OCI-LY7 (cell line): ENCODE data around the gene TAP1. TPM values are rescaled to one million over a fixed set of nuclear protein-coding genes. Genes with fewer than 3 reads are reported as not detected.

Experiments used
- BruUV-seq: library from RNA; stranded (reverse); fragments of 400-500 nt; replicated peaks from 2 replicates; lab custom pipeline; 2021; lab: Mats Ljungman, UMichigan
- CTCF ChIA-PET: fragments of 300-600 bp; sonication (Branson Sonifier 250); formaldehyde crosslinking; loops from one replicate; lab custom pipeline; 2022; ENCODE audit warnings: antibody characterized with exemption; ENCODE audit not compliant: unreplicated experiment; lab: Charles Lee
- POLR2A ChIA-PET: fragments of 300-600 bp; sonication (Branson Sonifier 250); formaldehyde crosslinking; loops from one replicate; lab custom pipeline; 2022; ENCODE audit warnings: antibody characterized with exemption; lab: Charles Lee
- DNase-seq: peaks from one replicate; pipeline ENCODE4 v3.0.0-alpha.2; 2015; ENCODE audit warnings: low spot score
- H2AFZ ChIP-seq: fragments of 200-600 bp; sonication (generic), shearing (Covaris generic); 2 replicates; pipeline ENCODE4 v1.6.1; 2014; ENCODE audit warnings: mild to moderate bottlenecking, antibody characterized with exemption, low read length, moderate library complexity
- H3K27ac ChIP-seq: fragments of 200-600 bp; sonication (generic); 2 replicates; pipeline ENCODE4 v1.5.1; 2014; ENCODE audit warnings: mixed run types, low read depth, mild to moderate bottlenecking, moderate library complexity, low read length, inconsistent platforms; ENCODE audit not compliant: poor library complexity, severe bottlenecking
- H3K36me3 ChIP-seq: fragments of 200-600 bp; sonication (generic); 2 replicates; pipeline ENCODE4 v1.6.1; 2014; ENCODE audit warnings: mild to moderate bottlenecking, antibody characterized with exemption, low read length, moderate library complexity, mixed read lengths; ENCODE audit not compliant: insufficient read depth
- H3K4me1 ChIP-seq: fragments of 200-600 bp; sonication (generic); 2 replicates; pipeline ENCODE4 v1.5.1; 2014; ENCODE audit warnings: mild to moderate bottlenecking, low read length; ENCODE audit not compliant: insufficient read depth, poor library complexity, severe bottlenecking
- H3K4me2 ChIP-seq: fragments of 200-600 bp; sonication (generic); 2 replicates; pipeline ENCODE4 v1.6.1; 2014; ENCODE audit warnings: mild to moderate bottlenecking, low read length
- H3K4me3 ChIP-seq: fragments of 200-600 bp; sonication (generic); 2 replicates; pipeline ENCODE4 v1.5.1; 2014; ENCODE audit warnings: mild to moderate bottlenecking, low read depth, low read length; ENCODE audit not compliant: poor library complexity, severe bottlenecking
- H3K79me2 ChIP-seq: fragments of 200-600 bp; sonication (generic); 2 replicates; pipeline ENCODE4 v1.6.1; 2016; ENCODE audit warnings: low read depth, mild to moderate bottlenecking, low read length, moderate library complexity, mixed read lengths; ENCODE audit not compliant: insufficient read depth
- H3K9me2 ChIP-seq: fragments of 200-600 bp; sonication (generic); 2 replicates; pipeline ENCODE4 v1.6.1; 2016; ENCODE audit warnings: mild to moderate bottlenecking, low read length, mixed read lengths; ENCODE audit not compliant: insufficient read depth
- H3K9me3 ChIP-seq: fragments of 200-600 bp; sonication (generic); 2 replicates; pipeline ENCODE4 v1.6.1; 2014; ENCODE audit warnings: mild to moderate bottlenecking, mixed run types, low read length, mixed read lengths
- H4K20me1 ChIP-seq: fragments of 200-600 bp; sonication (generic); 2 replicates; pipeline ENCODE4 v1.6.1; 2014; ENCODE audit warnings: mild to moderate bottlenecking, antibody characterized with exemption, low read length, moderate library complexity, mixed read lengths; ENCODE audit not compliant: insufficient read depth
- CTCF ChIP-seq: fragments of 200-600 bp; sonication (generic); conservative IDR thresholded peaks from 2 replicates; pipeline ENCODE4 v1.5.1; 2014; ENCODE audit warnings: mild to moderate bottlenecking, antibody characterized with exemption, low read length, moderate library complexity, mixed read lengths
- EZH2phosphoT487 ChIP-seq: fragments of 200-600 bp; sonication (generic); IDR thresholded peaks from 2 replicates; pipeline ENCODE4 v1.6.1; 2018; ENCODE audit warnings: low read depth, borderline replicate concordance, mild to moderate bottlenecking, mixed run types, antibody characterized with exemption, low read length, moderate library complexity, mixed read lengths
- intact Hi-C: fragments of 100-400 bp; cut with micrococcal nuclease; formaldehyde crosslinking; loops from one replicate; pipeline ENCODE4 v1.10.0; 2022; ENCODE audit not compliant: unreplicated experiment
- total RNA-seq, 2 experiments: library from RNA; depleted of rRNA in 1 of 2; stranded (reverse); fragments of >200 nt in 1 of 2; shearing (Covaris generic) in 1 of 2; gene quantifications; 2 replicates each; pipeline ENCODE4 v1.2.3, GENCODE V29; 2014 to 2022

The TAP1 gene
- total RNA-seq, 2 experiments from 2014 or later = 66.3 to 85.9 TPM

DNA sequence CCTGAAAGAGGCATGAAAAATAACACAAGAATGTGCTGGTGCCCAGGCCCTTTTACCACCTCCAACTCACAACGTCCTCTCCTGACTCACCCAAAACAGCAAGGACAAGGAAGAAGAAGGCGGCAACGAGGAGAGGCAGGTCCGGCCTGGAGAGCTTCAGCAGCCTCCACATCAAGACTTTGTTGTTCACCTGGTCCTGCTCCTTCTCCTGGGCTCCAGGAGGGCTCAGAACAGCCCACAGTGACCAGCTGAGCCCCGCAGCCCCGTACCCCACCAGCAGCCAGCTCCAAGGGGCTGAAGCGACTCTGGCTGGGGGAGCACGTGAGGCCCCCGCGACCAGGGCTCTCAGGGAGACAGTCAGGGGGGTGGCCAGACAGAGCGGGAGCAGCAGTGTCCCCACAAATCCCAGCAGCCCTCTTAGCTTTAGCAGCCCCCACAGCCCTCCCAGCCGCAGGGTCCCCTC is 15.8 kb downstream of the TAP1 start:
- POLR2A ChIA-PET = interaction anchor here (0.5 to 3.1 kb wide), 18 partner anchors 12 to 475 kb away, joined by 3 to 31 read pairs (median 6); partner anchors contain the start of genes BRD2, HLA-DOB, PSMB9 and TAP1
- no TSS peak for BruUV-seq

DNA sequence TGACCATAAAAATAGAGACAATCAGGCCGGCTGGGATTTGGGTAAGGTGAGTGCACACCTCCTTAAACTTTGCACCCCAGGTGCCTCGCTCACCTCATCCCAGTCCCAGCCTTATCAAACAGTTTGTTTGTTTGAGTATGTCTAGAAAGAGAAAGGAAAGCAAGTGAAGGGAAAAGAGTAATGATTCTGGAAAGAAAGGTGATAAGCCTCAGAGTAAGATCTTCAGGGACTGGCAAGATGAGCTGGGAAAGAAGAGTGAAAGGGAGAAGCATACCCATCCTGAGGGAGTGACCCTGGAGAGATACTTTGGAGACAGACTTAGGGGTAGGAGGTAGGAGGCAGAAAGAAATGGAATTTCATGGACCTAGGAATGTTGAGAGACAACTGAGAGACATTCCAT is 16.6 kb downstream of the TAP1 start:
- Histone ChIP-seq H3K4me3 (peak overlapping the region; percentile 97), H3K9me3 (no peaks in the 10 kb centered on the region), H3K9me2 (no peaks in the 10 kb centered on the region), H3K4me2 (peak overlapping the region; percentile 99), H3K27ac (no peak overlapping the region), H3K79me2 (peaks cover 28% of the 10 kb centered on the region), H3K36me3 (peaks cover 84% of the 10 kb centered on the region), H4K20me1 (no peaks in the 10 kb centered on the region; the same call in 1 of the 2 replicates), H3K4me1 (peaks cover 43% of the 10 kb centered on the region), H2AFZ (no peak overlapping the region)
- TF ChIP-seq CTCF (no peak), EZH2phosphoT487 (no peak)
- no peak for DNase-seq
- ChIA-PET CTCF (no interaction called here), POLR2A (interaction anchor here (1.9 to 3.1 kb wide), 2 partner anchors 16 to 20 kb away, joined by 6 to 11 read pairs; partner anchors contain the start of gene HLA-DOB)
- intact Hi-C loops = no loop called here
- TSS peak; percentile 35 for BruUV-seq

More for the DNA sequence above, 15.8 kb downstream of the TAP1 start:
- peak overlapping the region; percentile 22; the same call in 1 of the 2 replicates for H2AFZ ChIP-seq
- peaks cover 84% of the 10 kb centered on the region for H3K36me3 ChIP-seq
- no peak for DNase-seq
- TF ChIP-seq EZH2phosphoT487 = no peak
- TF ChIP-seq CTCF = no peak
- H3K79me2 ChIP-seq = peaks cover 37% of the 10 kb centered on the region
- peak overlapping the region; percentile 97 for H3K4me3 ChIP-seq
- H3K4me2 ChIP-seq = peak overlapping the region; percentile 99
- intact Hi-C loops = loop anchor here (1.0 to 2.0 kb wide), 4 partner anchors 17 to 111 kb away; partner anchors contain the start of gene PSMB9
- peak overlapping the region; percentile 67 for H3K27ac ChIP-seq
- no peaks in the 10 kb centered on the region; the same call in 1 of the 2 replicates for H4K20me1 ChIP-seq
- CTCF ChIA-PET = interaction anchor here (0.6 to 3.2 kb wide), 7 partner anchors 10 to 147 kb away, joined by 3 to 35 read pairs (median 5); no protein-coding TSS in a partner anchor
- peaks cover 51% of the 10 kb centered on the region for H3K4me1 ChIP-seq
- no peaks in the 10 kb centered on the region for H3K9me2 ChIP-seq
- H3K9me3 ChIP-seq = no peaks in the 10 kb centered on the region
